Astrocyte of the cerebellum (primary cell): ENCODE data around the gene OR2T10.
"Not testable (repeated sequence)": the region's sequence is repeated elsewhere in the genome, so short reads cannot be mapped to it uniquely, and the experiment has no call there.

Source experiments
- DNase-seq: peaks from one replicate; pipeline ENCODE4 v3.0.0-alpha.2; 2011; ENCODE audit warnings: low read depth
- H3K4me3 ChIP-seq: 2 replicates; pipeline ENCODE4 v1.5.1; 2011; ENCODE audit warnings: mild to moderate bottlenecking, low read depth, low read length, moderate library complexity
- in situ Hi-C: cut with HindIII; loops from 2 replicates; pipeline ENCODE4 v1.10.0; 2017; ENCODE audit warnings: low sequenced_read_pairs
- TF ChIP-seq, protein P1 (sequence below): IDR thresholded peaks from 2 replicates; pipeline ENCODE4 v1.5.1; 2012; ENCODE audit warnings: low read length, low read depth, moderate library complexity, mild to moderate bottlenecking; ENCODE audit errors: missing control alignments

OR2T10 gene

GRCh38 chr1:248597589-248597988 lies at the start of gene OR2T10:
TSS of gene OR2T10 (minus strand) at chr1:248597700. CDS start at chr1:248593768, 3,932 bp downstream.
- H3K4me3 ChIP-seq, result no peak within 1 kb of the TSS
- DNase-seq, result no peak
- in situ Hi-C loops, result no loop called here
- TF ChIP-seq, protein P1, sequence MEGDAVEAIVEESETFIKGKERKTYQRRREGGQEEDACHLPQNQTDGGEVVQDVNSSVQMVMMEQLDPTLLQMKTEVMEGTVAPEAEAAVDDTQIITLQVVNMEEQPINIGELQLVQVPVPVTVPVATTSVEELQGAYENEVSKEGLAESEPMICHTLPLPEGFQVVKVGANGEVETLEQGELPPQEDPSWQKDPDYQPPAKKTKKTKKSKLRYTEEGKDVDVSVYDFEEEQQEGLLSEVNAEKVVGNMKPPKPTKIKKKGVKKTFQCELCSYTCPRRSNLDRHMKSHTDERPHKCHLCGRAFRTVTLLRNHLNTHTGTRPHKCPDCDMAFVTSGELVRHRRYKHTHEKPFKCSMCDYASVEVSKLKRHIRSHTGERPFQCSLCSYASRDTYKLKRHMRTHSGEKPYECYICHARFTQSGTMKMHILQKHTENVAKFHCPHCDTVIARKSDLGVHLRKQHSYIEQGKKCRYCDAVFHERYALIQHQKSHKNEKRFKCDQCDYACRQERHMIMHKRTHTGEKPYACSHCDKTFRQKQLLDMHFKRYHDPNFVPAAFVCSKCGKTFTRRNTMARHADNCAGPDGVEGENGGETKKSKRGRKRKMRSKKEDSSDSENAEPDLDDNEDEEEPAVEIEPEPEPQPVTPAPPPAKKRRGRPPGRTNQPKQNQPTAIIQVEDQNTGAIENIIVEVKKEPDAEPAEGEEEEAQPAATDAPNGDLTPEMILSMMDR, result no peak

GRCh38 chr1:248645178-248645577 lies 47.7 kb upstream of the OR2T10 start, which contains the start of gene OR2T35:
TSS of gene OR2T35 (minus strand) at chr1:248645278. CDS start at chr1:248639258, 6,020 bp downstream.
- in situ Hi-C loops, DNase-seq, H3K4me3 ChIP-seq: not testable (repeated sequence)

DNA sequence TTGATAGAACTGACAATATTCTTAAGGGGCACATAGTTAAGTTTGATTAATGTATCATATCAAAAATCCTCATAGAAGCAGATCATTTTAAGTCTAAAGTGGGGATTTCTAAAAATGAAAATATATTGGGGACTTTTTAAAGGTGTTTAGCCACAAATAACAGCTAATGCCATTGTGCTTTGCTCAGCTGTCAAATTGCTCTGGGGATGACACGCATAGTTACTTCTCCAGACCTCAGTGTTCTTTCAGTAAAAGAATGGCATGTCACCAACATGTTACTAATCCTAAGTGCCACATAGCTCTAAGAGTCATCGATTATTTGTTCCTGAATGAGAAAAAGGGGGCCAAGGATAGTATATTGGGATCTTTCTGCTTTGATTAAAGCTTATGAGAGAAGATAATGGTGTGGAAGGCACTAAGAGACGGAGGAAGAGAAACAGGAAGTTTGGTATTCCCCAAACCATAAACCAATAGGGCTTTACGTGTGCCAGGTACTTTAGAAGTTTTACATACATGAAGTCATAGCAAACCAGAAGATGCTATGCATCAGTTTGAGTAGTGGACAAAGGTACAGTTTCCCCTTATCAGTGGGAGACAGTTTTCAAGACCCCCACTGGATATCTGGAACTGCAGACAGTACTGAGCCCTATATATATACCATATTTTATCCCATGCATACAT lies 45.6 kb upstream of the OR2T10 start:
- in situ Hi-C loops, H3K4me3 ChIP-seq, DNase-seq: not testable (repeated sequence)

DNA sequence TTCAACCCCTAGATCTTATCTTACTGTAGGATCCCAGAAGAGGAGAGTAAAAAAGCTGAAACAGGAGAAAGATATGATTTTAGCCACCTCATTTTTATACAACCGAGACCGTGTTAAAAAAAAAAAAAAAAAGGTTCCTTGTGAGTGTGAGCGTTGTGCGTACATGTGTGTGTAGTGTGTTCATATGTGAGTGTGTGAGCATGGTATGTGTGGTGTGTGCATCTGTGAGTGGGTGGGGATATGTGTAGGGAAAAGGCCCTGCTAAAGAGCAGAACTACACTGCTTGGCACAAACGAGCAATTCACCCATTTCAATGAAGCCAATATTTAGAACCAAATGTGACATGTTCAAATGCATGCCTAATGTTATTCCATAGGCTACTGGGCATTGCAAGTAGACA lies 44.1 kb upstream of the OR2T10 start:
- DNase-seq, H3K4me3 ChIP-seq, in situ Hi-C loops: not testable (repeated sequence)

GRCh38 chr1:248640906-248641305 lies 43.4 kb upstream of the OR2T10 start:
- in situ Hi-C loops, H3K4me3 ChIP-seq: not testable (repeated sequence)

DNA sequence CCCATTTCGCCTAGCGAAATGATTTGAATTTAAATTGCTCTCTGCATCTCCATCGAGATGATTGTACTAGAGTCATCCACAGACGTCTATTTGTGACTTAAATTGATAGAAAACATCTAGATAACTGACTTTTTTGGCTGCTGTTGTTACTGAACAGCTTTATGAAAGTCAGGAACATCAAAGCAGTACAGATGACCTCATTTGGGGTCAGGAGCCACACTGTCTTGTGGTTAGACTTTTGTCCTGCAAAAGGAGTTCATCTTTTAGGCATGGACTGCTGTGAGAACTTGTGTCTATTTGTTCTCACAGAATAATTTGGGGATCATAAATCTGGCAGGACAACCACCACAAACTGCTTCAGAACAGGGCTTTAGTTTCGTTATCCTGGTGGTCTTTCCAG lies 42.2 kb upstream of the OR2T10 start:
- H3K4me3 ChIP-seq, DNase-seq, in situ Hi-C loops: not testable (repeated sequence)

More at GRCh38 chr1:248640906-248641305, 43.4 kb upstream of the OR2T10 start:
- DNase-seq, result not testable (repeated sequence)

DNA sequence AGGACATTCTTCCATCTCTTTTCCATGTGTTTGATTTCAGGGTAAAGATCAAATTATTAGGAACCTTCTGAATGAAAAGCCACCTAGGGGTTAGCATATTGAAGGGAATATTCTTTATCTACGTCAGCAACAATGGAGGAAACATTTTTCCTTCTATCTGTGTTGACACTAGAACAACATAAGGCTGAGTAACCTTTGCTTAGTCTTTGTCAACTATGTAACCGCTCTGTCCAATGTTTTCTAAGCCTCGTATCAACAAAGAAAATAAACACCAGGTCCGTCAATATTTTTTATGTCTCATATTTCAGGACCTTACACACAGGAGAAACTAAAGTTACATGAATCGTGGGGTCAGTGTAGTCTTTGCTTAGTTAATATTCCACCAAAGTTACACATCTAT lies 39.1 kb upstream of the OR2T10 start:
- DNase-seq, H3K4me3 ChIP-seq, in situ Hi-C loops: not testable (repeated sequence)

DNA sequence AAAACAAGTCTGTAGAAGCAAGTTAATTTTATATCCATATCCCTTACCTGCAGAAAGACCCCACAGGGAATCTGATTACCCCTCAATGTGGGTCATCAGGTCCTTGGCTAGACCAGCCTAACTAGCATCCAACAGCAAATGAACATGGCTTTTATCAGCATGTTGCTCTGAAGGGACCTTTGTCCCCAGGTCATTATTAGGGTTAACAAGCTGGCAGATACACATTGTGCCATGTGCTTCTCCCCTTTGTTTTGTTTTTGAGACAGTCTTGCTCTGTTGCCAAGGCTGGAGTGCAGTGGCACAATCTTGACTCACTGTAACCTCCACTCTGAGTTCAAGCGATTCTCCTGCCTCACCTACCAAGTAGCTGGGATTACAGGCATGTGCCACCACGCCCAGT lies 37.5 kb upstream of the OR2T10 start, which contains the start of gene OR2T11:
TSS of gene OR2T11 (minus strand) at position 101 of the 400 bp plus-strand sequence. CDS start 7,963 bp downstream, outside the sequence.
- in situ Hi-C loops, DNase-seq, H3K4me3 ChIP-seq: not testable (repeated sequence)

DNA sequence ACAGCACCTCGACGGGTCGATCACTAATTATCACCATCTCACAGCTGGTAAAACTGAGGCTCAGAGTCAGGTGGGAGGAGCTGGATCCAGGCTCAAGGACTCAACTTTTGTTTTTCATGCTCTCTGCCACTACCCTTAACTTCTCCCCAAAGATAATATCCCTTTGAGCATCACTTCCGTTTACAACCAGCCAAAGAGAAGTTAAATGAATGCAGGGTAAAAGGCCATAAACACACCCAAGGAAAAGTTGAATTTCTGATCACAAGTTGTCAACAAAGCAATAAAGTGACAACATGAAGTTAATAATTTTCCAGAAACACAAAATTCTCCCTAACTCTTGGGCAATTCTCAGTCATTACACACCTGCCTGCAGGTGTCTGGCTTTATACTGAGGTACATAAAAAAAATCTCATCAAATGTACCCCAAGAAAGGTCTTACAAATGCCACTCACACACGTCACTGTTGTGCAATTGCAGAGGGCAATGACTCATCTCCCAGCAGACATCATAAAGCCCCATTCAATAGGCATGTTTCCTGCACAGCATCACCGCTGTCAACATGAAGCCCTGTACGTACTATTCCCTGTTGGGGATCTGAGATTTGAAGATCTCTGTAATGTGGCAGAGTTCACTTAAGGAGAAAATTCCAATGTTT lies 34.0 kb upstream of the OR2T10 start:
- TF ChIP-seq, protein P1, result no peak
- in situ Hi-C loops, result no loop called here
- DNase-seq, result no peak
- no peak overlapping the region for H3K4me3 ChIP-seq

DNA sequence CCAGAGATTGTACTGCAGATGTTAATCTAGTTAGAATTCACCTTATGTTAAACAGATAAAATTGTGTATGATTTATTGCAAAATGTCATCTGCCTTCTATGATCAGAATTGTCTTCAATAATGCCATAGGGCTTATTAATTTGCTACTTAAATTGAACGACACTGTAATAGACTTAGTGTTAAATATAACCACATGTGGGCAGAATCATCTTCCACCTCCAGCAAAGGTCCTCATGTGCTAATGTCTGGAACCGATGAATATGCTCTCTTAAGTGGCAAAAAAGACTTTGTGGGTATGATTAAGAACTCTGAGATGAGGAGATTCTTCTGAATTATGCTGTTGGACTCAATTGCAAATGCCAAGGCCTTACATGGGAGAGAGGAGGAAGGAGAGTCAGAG lies 33.1 kb upstream of the OR2T10 start:
- H3K4me3 ChIP-seq, result no peak overlapping the region
- DNase-seq, result no peak
- TF ChIP-seq, protein P1, result no peak
- in situ Hi-C loops, result no loop called here
